Measurements from ENCODE around the gene ENPP1. TPM values are rescaled to one million over a fixed set of nuclear protein-coding genes. Genes with fewer than 3 reads are reported as not detected.

Gene ENPP1
- total RNA-seq, 1 experiment from 2014 or later, result 6.5 TPM

DNA sequence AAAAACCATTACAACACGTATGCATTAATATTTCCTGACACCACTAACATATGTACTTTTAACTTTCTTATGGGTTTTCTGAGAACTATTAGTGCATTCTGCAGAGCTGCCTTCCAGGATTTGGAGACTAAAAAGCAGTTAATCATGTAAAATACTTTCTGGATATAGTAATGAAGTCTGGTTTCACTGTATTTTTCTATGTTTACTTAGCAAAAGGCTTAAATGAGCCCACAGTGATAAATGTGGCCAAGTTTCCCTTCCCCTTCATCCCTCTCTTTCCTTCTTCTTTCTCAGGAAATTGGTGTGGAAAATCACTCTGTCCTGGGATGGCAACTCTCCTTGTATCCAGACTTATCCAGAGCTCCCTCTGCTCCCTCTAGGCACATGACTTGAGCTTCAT, 29.7 kb upstream of the ENPP1 start:
- ChIA-PET POLR2A (no interaction called here), RAD21 (ENCODE audit: low non-redundant PET in 1 of 2, low total read pairs in 2 of 2, uncharacterized antibody in 2 of 2, unreplicated experiment in 2 of 2) (interaction anchor here in 1 of 2 experiments (0.6 kb wide), 1 partner anchor 410 kb away, joined by 3 read pairs; no protein-coding TSS in a partner anchor), CTCF (no interaction called here)
- Histone ChIP-seq H2AFZ (ENCODE audit: low read depth, low read length, poor library complexity, severe bottlenecking) (no peak overlapping the region), H3K9ac (ENCODE audit: low read length) (no peak overlapping the region), H3K9me3 (ENCODE audit: control insufficient read depth in 1 of 2, insufficient read depth in 1 of 2, low read depth in 1 of 2, low read length in 2 of 2) (no peaks in the 10 kb centered on the region), H3K27ac (ENCODE audit: low read depth, low read length) (no peak overlapping the region), H3K4me2 (ENCODE audit: low read length) (no peak overlapping the region), H4K20me1 (ENCODE audit: insufficient read depth) (no peaks in the 10 kb centered on the region), H3K9me2 (ENCODE audit: insufficient read depth) (no peaks in the 10 kb centered on the region), H3K4me1 (ENCODE audit: control insufficient read depth in 1 of 2, insufficient read depth in 2 of 2, low read length in 2 of 2) (no peaks in the 10 kb centered on the region), H3K79me2 (ENCODE audit: insufficient read depth, low read length) (no peaks in the 10 kb centered on the region), H3K36me3 (ENCODE audit: control insufficient read depth in 1 of 2, insufficient read depth in 2 of 2, low read length in 2 of 2) (no peaks in the 10 kb centered on the region), H3K4me3 (replicated peaks in 1 of 2; ENCODE audit: low read depth in 1 of 2, low read length in 2 of 2) (no peak overlapping the region), H3K27me3 (ENCODE audit: insufficient read depth, low read length) (no peaks in the 10 kb centered on the region)
- ATAC-seq (no peak), DNase-seq (ENCODE audit: low read depth, low spot score) (no peak)
- intact Hi-C loops (cut with micrococcal nuclease), result no loop called here
- TF ChIP-seq, protein P1, sequence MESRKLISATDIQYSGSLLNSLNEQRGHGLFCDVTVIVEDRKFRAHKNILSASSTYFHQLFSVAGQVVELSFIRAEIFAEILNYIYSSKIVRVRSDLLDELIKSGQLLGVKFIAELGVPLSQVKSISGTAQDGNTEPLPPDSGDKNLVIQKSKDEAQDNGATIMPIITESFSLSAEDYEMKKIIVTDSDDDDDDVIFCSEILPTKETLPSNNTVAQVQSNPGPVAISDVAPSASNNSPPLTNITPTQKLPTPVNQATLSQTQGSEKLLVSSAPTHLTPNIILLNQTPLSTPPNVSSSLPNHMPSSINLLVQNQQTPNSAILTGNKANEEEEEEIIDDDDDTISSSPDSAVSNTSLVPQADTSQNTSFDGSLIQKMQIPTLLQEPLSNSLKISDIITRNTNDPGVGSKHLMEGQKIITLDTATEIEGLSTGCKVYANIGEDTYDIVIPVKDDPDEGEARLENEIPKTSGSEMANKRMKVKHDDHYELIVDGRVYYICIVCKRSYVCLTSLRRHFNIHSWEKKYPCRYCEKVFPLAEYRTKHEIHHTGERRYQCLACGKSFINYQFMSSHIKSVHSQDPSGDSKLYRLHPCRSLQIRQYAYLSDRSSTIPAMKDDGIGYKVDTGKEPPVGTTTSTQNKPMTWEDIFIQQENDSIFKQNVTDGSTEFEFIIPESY (IDR thresholded peaks at IDR 0.05; ENCODE audit: extremely low read depth, insufficient replicate concordance, low read length), result no peak
- TF ChIP-seq, protein P2, sequence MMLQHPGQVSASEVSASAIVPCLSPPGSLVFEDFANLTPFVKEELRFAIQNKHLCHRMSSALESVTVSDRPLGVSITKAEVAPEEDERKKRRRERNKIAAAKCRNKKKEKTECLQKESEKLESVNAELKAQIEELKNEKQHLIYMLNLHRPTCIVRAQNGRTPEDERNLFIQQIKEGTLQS (IDR thresholded peaks at IDR 0.05), result no peak
- TF ChIP-seq ZFX (IDR thresholded peaks at IDR 0.05) (no peak), JUND (IDR thresholded peaks at IDR 0.05) (no peak), SRF (IDR thresholded peaks at IDR 0.05; ENCODE audit: low read depth) (no peak), EGR1 (IDR thresholded peaks at IDR 0.05; ENCODE audit: low read depth) (no peak), ELF1 (IDR thresholded peaks at IDR 0.05; ENCODE audit: borderline replicate concordance, low read depth) (no peak), POLR2AphosphoS5 (IDR thresholded peaks at IDR 0.05; ENCODE audit: low read depth, low read length) (no peak), ZNF274 (IDR thresholded peaks at IDR 0.05; ENCODE audit: low read depth, low read length) (no peak), SP1 (IDR thresholded peaks at IDR 0.05; ENCODE audit: low read depth) (no peak), YY1 (IDR thresholded peaks at IDR 0.05; ENCODE audit: extremely low read depth, insufficient replicate concordance, low read depth, low read length) (no peak), EZH2 (IDR thresholded peaks at IDR 0.05) (no peak), TCF7L2 (IDR thresholded peaks at IDR 0.05; ENCODE audit: borderline replicate concordance, extremely low read depth, insufficient read depth, insufficient read length) (no peak), FOSL1 (IDR thresholded peaks at IDR 0.05; ENCODE audit: low read depth) (no peak), POLR2A (IDR thresholded peaks at IDR 0.05; ENCODE audit: borderline replicate concordance, extremely low read depth, insufficient read depth, insufficient read length) (no peak), SIN3A (IDR thresholded peaks at IDR 0.05; ENCODE audit: low read depth) (no peak), RAD21 (IDR thresholded peaks at IDR 0.05; ENCODE audit: low read depth) (no peak)
- TF ChIP-seq, protein P3, sequence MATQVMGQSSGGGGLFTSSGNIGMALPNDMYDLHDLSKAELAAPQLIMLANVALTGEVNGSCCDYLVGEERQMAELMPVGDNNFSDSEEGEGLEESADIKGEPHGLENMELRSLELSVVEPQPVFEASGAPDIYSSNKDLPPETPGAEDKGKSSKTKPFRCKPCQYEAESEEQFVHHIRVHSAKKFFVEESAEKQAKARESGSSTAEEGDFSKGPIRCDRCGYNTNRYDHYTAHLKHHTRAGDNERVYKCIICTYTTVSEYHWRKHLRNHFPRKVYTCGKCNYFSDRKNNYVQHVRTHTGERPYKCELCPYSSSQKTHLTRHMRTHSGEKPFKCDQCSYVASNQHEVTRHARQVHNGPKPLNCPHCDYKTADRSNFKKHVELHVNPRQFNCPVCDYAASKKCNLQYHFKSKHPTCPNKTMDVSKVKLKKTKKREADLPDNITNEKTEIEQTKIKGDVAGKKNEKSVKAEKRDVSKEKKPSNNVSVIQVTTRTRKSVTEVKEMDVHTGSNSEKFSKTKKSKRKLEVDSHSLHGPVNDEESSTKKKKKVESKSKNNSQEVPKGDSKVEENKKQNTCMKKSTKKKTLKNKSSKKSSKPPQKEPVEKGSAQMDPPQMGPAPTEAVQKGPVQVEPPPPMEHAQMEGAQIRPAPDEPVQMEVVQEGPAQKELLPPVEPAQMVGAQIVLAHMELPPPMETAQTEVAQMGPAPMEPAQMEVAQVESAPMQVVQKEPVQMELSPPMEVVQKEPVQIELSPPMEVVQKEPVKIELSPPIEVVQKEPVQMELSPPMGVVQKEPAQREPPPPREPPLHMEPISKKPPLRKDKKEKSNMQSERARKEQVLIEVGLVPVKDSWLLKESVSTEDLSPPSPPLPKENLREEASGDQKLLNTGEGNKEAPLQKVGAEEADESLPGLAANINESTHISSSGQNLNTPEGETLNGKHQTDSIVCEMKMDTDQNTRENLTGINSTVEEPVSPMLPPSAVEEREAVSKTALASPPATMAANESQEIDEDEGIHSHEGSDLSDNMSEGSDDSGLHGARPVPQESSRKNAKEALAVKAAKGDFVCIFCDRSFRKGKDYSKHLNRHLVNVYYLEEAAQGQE (IDR thresholded peaks at IDR 0.05; ENCODE audit: low read depth), result no peak
- TF ChIP-seq, protein P4, sequence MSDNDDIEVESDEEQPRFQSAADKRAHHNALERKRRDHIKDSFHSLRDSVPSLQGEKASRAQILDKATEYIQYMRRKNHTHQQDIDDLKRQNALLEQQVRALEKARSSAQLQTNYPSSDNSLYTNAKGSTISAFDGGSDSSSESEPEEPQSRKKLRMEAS (IDR thresholded peaks at IDR 0.05), result no peak
- TF ChIP-seq, protein P5, sequence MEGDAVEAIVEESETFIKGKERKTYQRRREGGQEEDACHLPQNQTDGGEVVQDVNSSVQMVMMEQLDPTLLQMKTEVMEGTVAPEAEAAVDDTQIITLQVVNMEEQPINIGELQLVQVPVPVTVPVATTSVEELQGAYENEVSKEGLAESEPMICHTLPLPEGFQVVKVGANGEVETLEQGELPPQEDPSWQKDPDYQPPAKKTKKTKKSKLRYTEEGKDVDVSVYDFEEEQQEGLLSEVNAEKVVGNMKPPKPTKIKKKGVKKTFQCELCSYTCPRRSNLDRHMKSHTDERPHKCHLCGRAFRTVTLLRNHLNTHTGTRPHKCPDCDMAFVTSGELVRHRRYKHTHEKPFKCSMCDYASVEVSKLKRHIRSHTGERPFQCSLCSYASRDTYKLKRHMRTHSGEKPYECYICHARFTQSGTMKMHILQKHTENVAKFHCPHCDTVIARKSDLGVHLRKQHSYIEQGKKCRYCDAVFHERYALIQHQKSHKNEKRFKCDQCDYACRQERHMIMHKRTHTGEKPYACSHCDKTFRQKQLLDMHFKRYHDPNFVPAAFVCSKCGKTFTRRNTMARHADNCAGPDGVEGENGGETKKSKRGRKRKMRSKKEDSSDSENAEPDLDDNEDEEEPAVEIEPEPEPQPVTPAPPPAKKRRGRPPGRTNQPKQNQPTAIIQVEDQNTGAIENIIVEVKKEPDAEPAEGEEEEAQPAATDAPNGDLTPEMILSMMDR (IDR thresholded peaks at IDR 0.05 in 2 of 3, conservative IDR thresholded peaks at IDR 0.05 in 1 of 3; ENCODE audit: borderline replicate concordance in 1 of 3, insufficient read depth in 1 of 3, low read depth in 2 of 3, low read length in 2 of 3), result no peak
- no TSS peak for BruUV-seq (replicated peaks)

Measured in HCT116 (cell line).